ENCODE measurements around the gene PCDH18.

The PCDH18 gene

DNA sequence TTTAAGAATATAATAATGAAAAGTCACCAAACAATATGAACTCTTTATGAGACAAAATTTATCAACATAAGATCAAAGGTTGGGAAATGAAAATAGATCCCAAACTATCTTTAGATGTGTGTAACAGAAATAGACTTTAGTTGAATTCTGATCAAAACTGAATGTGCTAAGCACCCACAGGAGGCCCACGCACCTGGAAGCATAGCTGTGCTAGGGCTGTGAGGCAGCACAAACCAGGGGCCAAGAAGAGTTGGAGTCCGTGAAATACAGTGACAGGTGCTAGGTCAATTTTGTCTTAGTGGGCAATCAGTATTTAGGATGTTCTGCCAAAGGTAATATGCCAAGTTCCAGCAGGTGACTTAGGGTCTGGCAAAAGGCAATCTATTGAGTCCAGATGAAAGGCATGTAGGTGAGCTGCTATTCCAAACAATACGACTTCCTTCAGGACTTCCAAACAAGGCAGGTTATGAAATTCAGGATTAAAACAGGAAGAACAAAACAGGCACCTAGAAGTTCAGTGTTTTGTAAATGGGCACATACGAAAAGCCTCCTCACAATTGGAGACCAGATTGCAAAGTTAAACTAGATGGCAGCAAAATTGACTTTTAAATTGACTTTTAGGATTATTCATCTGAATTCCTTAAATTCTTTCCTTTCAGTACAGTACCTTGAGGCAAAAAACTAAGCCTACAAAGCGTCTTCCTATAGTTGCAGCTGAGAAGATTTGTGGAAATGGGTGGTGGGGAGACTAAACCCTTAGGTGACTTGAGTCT, 4.7 kb upstream of the PCDH18 start:
- no peak for DNase-seq (ENCODE audit: low read depth)
- TF ChIP-seq, protein P1, sequence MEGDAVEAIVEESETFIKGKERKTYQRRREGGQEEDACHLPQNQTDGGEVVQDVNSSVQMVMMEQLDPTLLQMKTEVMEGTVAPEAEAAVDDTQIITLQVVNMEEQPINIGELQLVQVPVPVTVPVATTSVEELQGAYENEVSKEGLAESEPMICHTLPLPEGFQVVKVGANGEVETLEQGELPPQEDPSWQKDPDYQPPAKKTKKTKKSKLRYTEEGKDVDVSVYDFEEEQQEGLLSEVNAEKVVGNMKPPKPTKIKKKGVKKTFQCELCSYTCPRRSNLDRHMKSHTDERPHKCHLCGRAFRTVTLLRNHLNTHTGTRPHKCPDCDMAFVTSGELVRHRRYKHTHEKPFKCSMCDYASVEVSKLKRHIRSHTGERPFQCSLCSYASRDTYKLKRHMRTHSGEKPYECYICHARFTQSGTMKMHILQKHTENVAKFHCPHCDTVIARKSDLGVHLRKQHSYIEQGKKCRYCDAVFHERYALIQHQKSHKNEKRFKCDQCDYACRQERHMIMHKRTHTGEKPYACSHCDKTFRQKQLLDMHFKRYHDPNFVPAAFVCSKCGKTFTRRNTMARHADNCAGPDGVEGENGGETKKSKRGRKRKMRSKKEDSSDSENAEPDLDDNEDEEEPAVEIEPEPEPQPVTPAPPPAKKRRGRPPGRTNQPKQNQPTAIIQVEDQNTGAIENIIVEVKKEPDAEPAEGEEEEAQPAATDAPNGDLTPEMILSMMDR (IDR thresholded peaks at IDR 0.05; ENCODE audit: control insufficient read depth, extremely low read depth, insufficient read depth): no peak

DNA sequence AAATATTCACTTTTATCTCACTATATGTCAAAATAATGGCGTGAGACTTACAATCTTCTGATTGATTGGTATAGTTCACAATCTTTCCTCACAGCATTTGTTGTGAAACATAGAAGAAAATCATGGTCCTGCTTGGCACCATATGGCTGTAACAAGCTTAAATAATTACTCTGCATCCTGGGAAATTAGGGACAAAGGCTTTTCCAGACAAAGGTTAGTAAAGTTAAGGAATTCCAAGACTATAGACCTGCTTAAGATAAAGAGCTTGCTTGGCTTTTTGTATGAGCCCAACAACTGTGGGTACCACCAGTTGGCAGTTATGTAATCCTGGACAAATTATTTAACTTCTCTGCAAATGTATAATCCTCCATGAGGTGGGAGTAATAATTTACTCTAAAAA, 3.4 kb upstream of the PCDH18 start:
- no peak overlapping the region for H3K4me3 ChIP-seq (ENCODE audit: low read depth, low read length)
- TF ChIP-seq, protein P1 (IDR thresholded peaks at IDR 0.05; ENCODE audit: control insufficient read depth, extremely low read depth, insufficient read depth): no peak
- DNase-seq (ENCODE audit: low read depth): no peak

More for the DNA sequence above, 4.7 kb upstream of the PCDH18 start:
- H3K4me3 ChIP-seq (ENCODE audit: low read depth, low read length): no peak overlapping the region

DNA sequence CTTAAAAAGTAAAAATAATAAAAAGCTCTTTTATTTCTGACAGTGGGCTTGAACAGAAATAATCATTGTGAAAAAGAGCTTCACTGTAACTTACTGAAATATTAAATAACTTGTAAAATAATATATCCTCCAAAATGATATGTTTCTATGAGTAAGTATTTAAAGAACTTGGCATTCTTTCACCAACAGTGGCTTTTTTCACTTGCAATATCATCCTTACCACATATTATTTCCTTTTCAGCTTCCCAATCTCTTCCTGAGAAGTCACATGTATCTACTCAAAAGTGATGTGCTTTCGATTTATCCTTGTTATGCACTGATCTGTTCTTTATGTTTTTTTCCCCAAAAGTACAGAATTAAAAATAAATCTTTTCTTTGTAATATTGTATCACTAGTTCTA, 2.2 kb upstream of the PCDH18 start:
- H3K4me3 ChIP-seq (ENCODE audit: low read depth, low read length): no peak overlapping the region
- TF ChIP-seq, protein P1 (IDR thresholded peaks at IDR 0.05; ENCODE audit: control insufficient read depth, extremely low read depth, insufficient read depth): no peak
- no peak for DNase-seq (ENCODE audit: low read depth)

DNA sequence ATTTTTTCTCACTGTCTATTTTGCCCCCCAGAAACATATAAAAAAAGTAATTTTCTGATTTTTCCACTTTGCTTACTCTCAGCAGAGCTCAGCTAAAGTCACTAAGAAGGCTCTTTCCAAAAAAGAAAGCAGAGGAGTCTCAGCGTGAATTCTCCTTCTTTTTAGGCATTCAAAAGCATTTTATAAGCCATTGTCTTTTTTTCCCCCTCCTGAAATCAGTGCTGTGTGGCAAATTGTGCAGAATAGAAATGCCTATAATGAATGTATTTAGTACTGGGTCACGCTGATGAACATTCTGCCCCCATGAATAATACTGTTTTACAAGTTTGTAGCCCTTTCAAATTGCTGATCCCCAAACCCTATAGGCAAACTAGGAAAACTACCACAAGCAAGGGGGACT, 1.6 kb upstream of the PCDH18 start:
- no peak for DNase-seq (ENCODE audit: low read depth)
- H3K4me3 ChIP-seq (ENCODE audit: low read depth, low read length): no peak overlapping the region
- TF ChIP-seq, protein P1 (IDR thresholded peaks at IDR 0.05; ENCODE audit: control insufficient read depth, extremely low read depth, insufficient read depth): no peak

DNA sequence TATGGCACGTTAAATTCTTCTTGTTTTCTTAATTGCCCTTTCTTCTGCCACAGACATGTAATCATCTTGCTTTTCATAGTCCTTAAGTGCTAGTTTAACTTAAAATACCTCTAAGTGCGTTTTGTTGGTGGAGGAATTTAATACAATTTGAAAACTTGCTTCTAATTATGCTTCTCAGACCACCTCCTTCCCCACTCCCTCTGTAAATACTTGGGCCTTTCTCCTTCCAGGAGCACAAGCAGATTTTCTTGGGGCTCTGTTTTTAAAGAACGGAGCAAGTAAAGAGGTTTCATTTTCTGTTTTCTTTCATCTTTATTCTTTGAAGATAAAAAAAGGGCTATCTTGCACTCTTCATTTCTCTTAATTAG, 559 bp upstream of the PCDH18 start:
- TF ChIP-seq, protein P1 (IDR thresholded peaks at IDR 0.05; ENCODE audit: control insufficient read depth, extremely low read depth, insufficient read depth): no peak
- no peak for DNase-seq (ENCODE audit: low read depth)
- H3K4me3 ChIP-seq (ENCODE audit: low read depth, low read length): no peak overlapping the region

DNA sequence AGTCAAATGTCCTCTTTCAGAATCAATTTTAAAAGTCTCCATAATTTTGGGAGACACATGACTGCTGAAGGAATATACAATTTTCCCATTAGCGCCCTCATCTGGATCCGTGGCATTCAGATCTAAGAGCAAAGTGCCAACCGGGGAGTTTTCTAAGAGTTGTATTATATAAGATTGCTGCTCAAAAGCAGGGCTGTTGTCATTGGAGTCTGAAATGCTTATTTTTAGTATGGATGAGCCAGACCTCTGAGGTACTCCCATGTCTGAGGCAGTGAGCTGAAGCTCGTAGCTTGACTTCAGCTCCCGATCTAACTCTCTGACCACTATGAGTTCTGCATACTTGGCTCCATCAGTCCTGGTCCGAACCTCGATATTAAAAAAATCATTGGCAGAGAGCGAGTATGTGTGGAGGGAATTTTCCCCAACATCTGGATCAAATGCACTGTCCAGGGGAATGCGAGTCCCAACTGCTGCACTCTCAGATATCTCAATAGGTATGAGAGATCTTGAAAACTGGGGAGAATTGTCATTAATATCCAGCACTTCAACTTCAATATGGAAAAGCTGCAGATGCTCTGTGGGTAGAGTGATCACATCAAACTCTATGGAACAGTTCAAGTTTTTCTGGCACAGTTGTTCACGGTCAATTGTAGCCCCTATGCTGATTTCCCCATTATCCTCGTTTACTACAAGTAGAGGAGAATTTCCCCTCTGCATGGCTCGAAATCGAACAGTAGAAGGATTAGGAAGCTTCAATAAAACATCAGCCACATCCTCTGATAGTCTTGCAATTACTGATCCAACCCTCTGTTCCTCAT, 917 bp downstream of the PCDH18 start:
- no peak for DNase-seq (ENCODE audit: low read depth)
- TF ChIP-seq, protein P1 (IDR thresholded peaks at IDR 0.05; ENCODE audit: control insufficient read depth, extremely low read depth, insufficient read depth): no peak
- no peak overlapping the region for H3K4me3 ChIP-seq (ENCODE audit: low read depth, low read length)
